MCF 10A (cell line): Measurements from ENCODE around the gene KCNK16. TPM values are rescaled to one million over a fixed set of nuclear protein-coding genes. Genes with fewer than 3 reads are reported as not detected.

Source experiments
- BruUV-seq: library from RNA; stranded (reverse); fragments of 400-500 nt; replicated peaks from 2 replicates; lab custom pipeline; 2021; lab: Mats Ljungman, UMichigan
- CTCF ChIA-PET: fragments of 300-600 bp; sonication (Branson Sonifier 250); formaldehyde crosslinking; extraction: SDS; loops from one replicate; lab custom pipeline; 2021; ENCODE audit warnings: antibody characterized with exemption, inconsistent platforms; lab: Yijun Ruan, JAX
- POLR2A ChIA-PET: fragments of 300-600, 350-650 bp; sonication (Branson Sonifier 250); formaldehyde crosslinking; extraction: SDS; loops from one replicate; lab custom pipeline; 2020; ENCODE audit warnings: antibody characterized with exemption, inconsistent platforms; lab: Yijun Ruan, JAX
- DNase-seq: peaks from one replicate; pipeline ENCODE4 v3.0.0-alpha.2; 2018; ENCODE audit not compliant: unreplicated experiment
- H3K27ac Mint-ChIP-seq: one replicate; pipeline ENCODE4 v1.8.0; 2022; ENCODE audit warnings: mild to moderate bottlenecking, low read depth, mixed read lengths; ENCODE audit not compliant: unreplicated experiment
- H3K27me3 Mint-ChIP-seq: one replicate; pipeline ENCODE4 v1.8.0; 2022; ENCODE audit warnings: mixed read lengths; ENCODE audit not compliant: insufficient read depth, unreplicated experiment
- H3K36me3 Mint-ChIP-seq: one replicate; pipeline ENCODE4 v1.8.0; 2022; ENCODE audit warnings: mild to moderate bottlenecking, moderate library complexity, mixed read lengths; ENCODE audit not compliant: insufficient read depth, unreplicated experiment
- H3K4me1 Mint-ChIP-seq: one replicate; pipeline ENCODE4 v1.8.0; 2022; ENCODE audit warnings: mixed read lengths; ENCODE audit not compliant: insufficient read depth, unreplicated experiment
- H3K4me3 Mint-ChIP-seq: one replicate; pipeline ENCODE4 v1.8.0; 2022; ENCODE audit warnings: mild to moderate bottlenecking, moderate library complexity, mixed read lengths; ENCODE audit not compliant: unreplicated experiment
- H3K9me3 Mint-ChIP-seq: one replicate; pipeline ENCODE4 v1.8.0; 2022; ENCODE audit warnings: mixed read lengths; ENCODE audit not compliant: unreplicated experiment
- CTCF ChIP-seq: fragments of 200-600 bp; IDR thresholded peaks from one replicate; pipeline ENCODE4 v1.8.0; 2022; ENCODE audit warnings: antibody characterized with exemption, mild to moderate bottlenecking; ENCODE audit not compliant: unreplicated experiment
- intact Hi-C: fragments of 100-400 bp; cut with micrococcal nuclease; formaldehyde crosslinking; loops from 2 replicates; pipeline ENCODE4 v1.14.1; 2022
- total RNA-seq: library from RNA; stranded (reverse); gene quantifications from 2 replicates; pipeline ENCODE4 v1.2.3, GENCODE V29; 2022

KCNK16 gene
- total RNA-seq, 1 experiment from 2014 or later = not detected

GRCh38 chr6:39268721-39269120 is 53.8 kb downstream of the KCNK16 start:
- ChIA-PET CTCF (interaction anchor here (1.4 kb wide), 1 partner anchor 103 kb away, joined by 3 read pairs; no protein-coding TSS in a partner anchor), POLR2A (no interaction called here)
- no peaks in the 10 kb centered on the region for H3K27me3 Mint-ChIP-seq
- no peaks in the 10 kb centered on the region for H3K4me1 Mint-ChIP-seq
- no peak for TF ChIP-seq CTCF
- H3K27ac Mint-ChIP-seq = no peak overlapping the region
- BruUV-seq = no TSS peak
- H3K9me3 Mint-ChIP-seq = no peaks in the 10 kb centered on the region
- no peaks in the 10 kb centered on the region for H3K36me3 Mint-ChIP-seq
- H3K4me3 Mint-ChIP-seq = no peak overlapping the region
- no peak for DNase-seq
- intact Hi-C loops = no loop called here

GRCh38 chr6:39268171-39268570 is 54.3 kb downstream of the KCNK16 start:
- TF ChIP-seq CTCF = no peak
- Mint-ChIP-seq H3K27me3 (no peaks in the 10 kb centered on the region), H3K27ac (no peak overlapping the region), H3K4me3 (no peak overlapping the region), H3K9me3 (no peaks in the 10 kb centered on the region), H3K4me1 (no peaks in the 10 kb centered on the region), H3K36me3 (no peaks in the 10 kb centered on the region)
- BruUV-seq = no TSS peak
- ChIA-PET POLR2A (no interaction called here), CTCF (interaction anchor here (0.8 to 1.4 kb wide), 2 partner anchors 42 to 102 kb away, joined by 3 to 4 read pairs; no protein-coding TSS in a partner anchor)
- intact Hi-C loops = no loop called here
- DNase-seq = no peak

GRCh38 chr6:39266782-39267355 is 55.6 kb downstream of the KCNK16 start:
- TF ChIP-seq CTCF = no peak
- H3K27me3 Mint-ChIP-seq = no peaks in the 10 kb centered on the region
- CTCF ChIA-PET = no interaction called here
- H3K27ac Mint-ChIP-seq = no peak overlapping the region
- H3K4me3 Mint-ChIP-seq = no peak overlapping the region
- intact Hi-C loops = no loop called here
- BruUV-seq = no TSS peak
- POLR2A ChIA-PET = no interaction called here
- no peak for DNase-seq
- no peaks in the 10 kb centered on the region for H3K9me3 Mint-ChIP-seq
- H3K4me1 Mint-ChIP-seq = no peaks in the 10 kb centered on the region
- no peaks in the 10 kb centered on the region for H3K36me3 Mint-ChIP-seq

- DNase-seq = no peak
- no peaks in the 10 kb centered on the region for H3K27me3 Mint-ChIP-seq
- H3K4me1 Mint-ChIP-seq = no peaks in the 10 kb centered on the region
- no peak overlapping the region for H3K27ac Mint-ChIP-seq
- no TSS peak for BruUV-seq
- H3K9me3 Mint-ChIP-seq = no peaks in the 10 kb centered on the region
- intact Hi-C loops = no loop called here
- no peak for TF ChIP-seq CTCF
- no peaks in the 10 kb centered on the region for H3K36me3 Mint-ChIP-seq
- POLR2A ChIA-PET = no interaction called here
- CTCF ChIA-PET = no interaction called here
- H3K4me3 Mint-ChIP-seq = no peak overlapping the region
Observed at GRCh38 chr6:39266375-39266774, 56.1 kb downstream of the KCNK16 start.

Other genes starting within 250 kb of the KCNK16 start
- 8.4 and 10.9 TPM in 2 replicates for gene SAYSD1, start 207.5 kb downstream of the KCNK16 start, total RNA-seq
- gene KCNK5, start 93.2 kb downstream of the KCNK16 start, total RNA-seq = 1.3 and 2.6 TPM in 2 replicates
- not detected in 2 replicates for gene KCNK17, start 8.3 kb downstream of the KCNK16 start, total RNA-seq